AG10803 (cell line): ENCODE data around the gene MORN1.

Experiments
- DNase-seq: peaks from one replicate; pipeline ENCODE4 v3.0.0; 2010; ENCODE audit warnings: low read depth
- H3K4me3 ChIP-seq: 2 replicates; pipeline ENCODE4 v1.5.1; 2011; ENCODE audit warnings: mild to moderate bottlenecking, low read length, control low read depth
- TF ChIP-seq, protein P1 (sequence below): conservative IDR thresholded peaks from 2 replicates; pipeline ENCODE4 v1.5.1; 2011; ENCODE audit warnings: mild to moderate bottlenecking, low read length, control low read depth, inconsistent platforms

The MORN1 gene

GRCh38 chr1:2326524-2326923 lies 64.8 kb downstream of the MORN1 start:
- H3K4me3 ChIP-seq: no peak overlapping the region

GRCh38 chr1:2324553-2325366 lies 66.6 kb downstream of the MORN1 start:
- no peak overlapping the region for H3K4me3 ChIP-seq
- no peak for DNase-seq
- TF ChIP-seq, protein P1, sequence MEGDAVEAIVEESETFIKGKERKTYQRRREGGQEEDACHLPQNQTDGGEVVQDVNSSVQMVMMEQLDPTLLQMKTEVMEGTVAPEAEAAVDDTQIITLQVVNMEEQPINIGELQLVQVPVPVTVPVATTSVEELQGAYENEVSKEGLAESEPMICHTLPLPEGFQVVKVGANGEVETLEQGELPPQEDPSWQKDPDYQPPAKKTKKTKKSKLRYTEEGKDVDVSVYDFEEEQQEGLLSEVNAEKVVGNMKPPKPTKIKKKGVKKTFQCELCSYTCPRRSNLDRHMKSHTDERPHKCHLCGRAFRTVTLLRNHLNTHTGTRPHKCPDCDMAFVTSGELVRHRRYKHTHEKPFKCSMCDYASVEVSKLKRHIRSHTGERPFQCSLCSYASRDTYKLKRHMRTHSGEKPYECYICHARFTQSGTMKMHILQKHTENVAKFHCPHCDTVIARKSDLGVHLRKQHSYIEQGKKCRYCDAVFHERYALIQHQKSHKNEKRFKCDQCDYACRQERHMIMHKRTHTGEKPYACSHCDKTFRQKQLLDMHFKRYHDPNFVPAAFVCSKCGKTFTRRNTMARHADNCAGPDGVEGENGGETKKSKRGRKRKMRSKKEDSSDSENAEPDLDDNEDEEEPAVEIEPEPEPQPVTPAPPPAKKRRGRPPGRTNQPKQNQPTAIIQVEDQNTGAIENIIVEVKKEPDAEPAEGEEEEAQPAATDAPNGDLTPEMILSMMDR: no peak

More at GRCh38 chr1:2326524-2326923, 64.8 kb downstream of the MORN1 start:
- no peak for DNase-seq
- TF ChIP-seq, protein P1: no peak

GRCh38 chr1:2323451-2323974 lies 67.8 kb downstream of the MORN1 start:
- DNase-seq: no peak
- no peak overlapping the region for H3K4me3 ChIP-seq
- TF ChIP-seq, protein P1: no peak

DNA sequence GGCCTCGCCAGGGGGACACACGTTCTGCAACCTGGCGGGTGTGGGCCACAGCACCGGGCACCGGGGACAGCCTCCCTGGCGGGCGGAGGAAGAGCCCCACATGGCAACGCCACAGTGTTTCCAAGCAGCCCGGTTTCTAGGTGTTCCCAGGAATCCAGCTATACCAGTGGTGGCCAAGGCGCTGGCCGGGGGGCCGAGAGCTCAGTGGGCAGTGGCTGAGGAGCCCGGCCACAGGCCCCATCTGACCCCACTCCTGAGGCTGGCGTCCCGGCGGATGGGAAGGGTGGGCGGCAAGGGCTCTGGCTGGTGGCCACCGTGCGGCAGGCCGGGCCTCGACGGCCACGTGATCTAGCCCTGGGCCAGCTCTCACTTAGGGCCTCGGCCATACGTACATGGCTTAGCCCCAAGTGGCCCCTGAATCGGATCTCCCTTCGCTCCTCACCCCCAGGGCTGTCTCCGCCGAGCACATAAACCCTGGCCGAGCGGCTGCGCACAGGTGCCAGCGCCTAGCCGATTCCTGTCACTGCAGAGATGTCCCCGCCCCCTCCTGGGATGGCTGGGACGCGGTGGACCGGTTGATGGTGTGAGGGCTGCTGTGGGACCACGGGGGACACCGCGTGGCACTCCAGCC lies 68.7 kb downstream of the MORN1 start:
- peak; percentile 74 for DNase-seq
- H3K4me3 ChIP-seq: no peak overlapping the region
- TF ChIP-seq, protein P1: no peak

GRCh38 chr1:2322065-2322571 lies 69.2 kb downstream of the MORN1 start:
- TF ChIP-seq, protein P1: peak; percentile 16; the same call in 1 of the 2 replicates
- DNase-seq: peak; percentile 95
- H3K4me3 ChIP-seq: peak overlapping the region; percentile 9; the same call in 1 of the 2 replicates

GRCh38 chr1:2320760-2321667 lies 70.3 kb downstream of the MORN1 start:
- TF ChIP-seq, protein P1: no peak
- H3K4me3 ChIP-seq: no peak overlapping the region

More at GRCh38 chr1:2320760-2321667, 70.3 kb downstream of the MORN1 start:
- DNase-seq: no peak
